Body of pancreas (tissue), 4 donors: ENCODE data around the gene UBR3.
"Not testable (repeated sequence)": the region's sequence is repeated elsewhere in the genome, so short reads cannot be mapped to it uniquely, and the experiment has no call there.

ENCODE experiments used
- POLR2A ChIP-seq, 3 donors: fragments of 450-650 bp; IDR thresholded peaks; one replicate each; pipeline ENCODE4 v1.6.1; 2016; ENCODE audit warnings: antibody characterized with exemption in 3 of 3, mild to moderate bottlenecking in 2 of 3
- TF ChIP-seq, protein P1 (sequence below), 7 experiments: fragments of 450-650 bp in 4 of 7; fragments of 200-600 bp in 3 of 7; sonication (generic) in 3 of 7; IDR thresholded peaks; one replicate each; pipeline ENCODE4 v1.5.1; 2016 to 2019; ENCODE audit warnings: antibody characterized with exemption in 7 of 7

DNA sequence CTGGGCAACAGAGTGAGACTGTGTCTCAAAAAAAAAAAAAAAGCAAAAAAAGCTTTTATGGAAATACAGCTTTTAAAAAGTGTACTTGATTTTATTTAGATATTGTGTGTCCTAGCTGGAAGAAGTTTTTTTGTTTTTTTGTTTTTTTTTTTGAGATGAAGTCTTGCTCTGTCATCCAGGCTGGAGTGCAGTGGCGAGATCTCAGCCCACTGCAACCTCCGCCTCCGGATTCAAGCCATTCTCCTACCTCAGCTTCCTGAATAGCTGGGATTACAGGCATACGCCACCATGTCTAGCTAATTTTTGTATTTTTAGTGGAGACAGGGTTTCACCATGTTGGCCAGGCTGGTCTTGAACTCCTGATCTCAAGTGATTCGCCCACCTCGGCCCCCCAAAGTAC lies 39.0 kb downstream of the UBR3 start:
- not testable (repeated sequence) for TF ChIP-seq POLR2A (IDR thresholded peaks at IDR 0.05)
- TF ChIP-seq, protein P1, sequence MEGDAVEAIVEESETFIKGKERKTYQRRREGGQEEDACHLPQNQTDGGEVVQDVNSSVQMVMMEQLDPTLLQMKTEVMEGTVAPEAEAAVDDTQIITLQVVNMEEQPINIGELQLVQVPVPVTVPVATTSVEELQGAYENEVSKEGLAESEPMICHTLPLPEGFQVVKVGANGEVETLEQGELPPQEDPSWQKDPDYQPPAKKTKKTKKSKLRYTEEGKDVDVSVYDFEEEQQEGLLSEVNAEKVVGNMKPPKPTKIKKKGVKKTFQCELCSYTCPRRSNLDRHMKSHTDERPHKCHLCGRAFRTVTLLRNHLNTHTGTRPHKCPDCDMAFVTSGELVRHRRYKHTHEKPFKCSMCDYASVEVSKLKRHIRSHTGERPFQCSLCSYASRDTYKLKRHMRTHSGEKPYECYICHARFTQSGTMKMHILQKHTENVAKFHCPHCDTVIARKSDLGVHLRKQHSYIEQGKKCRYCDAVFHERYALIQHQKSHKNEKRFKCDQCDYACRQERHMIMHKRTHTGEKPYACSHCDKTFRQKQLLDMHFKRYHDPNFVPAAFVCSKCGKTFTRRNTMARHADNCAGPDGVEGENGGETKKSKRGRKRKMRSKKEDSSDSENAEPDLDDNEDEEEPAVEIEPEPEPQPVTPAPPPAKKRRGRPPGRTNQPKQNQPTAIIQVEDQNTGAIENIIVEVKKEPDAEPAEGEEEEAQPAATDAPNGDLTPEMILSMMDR (IDR thresholded peaks at IDR 0.05) = not testable (repeated sequence)
